Tibial artery (tissue), 4 donors: ENCODE results near the gene PRRC2B.

Source experiments
- DNase-seq, 2 donors: peaks; one replicate each; pipeline ENCODE4 v3.0.0-alpha.2; 2019
- H3K27ac ChIP-seq, 2 donors: fragments of 200-600 bp; sonication (generic) in 1 of 2; 1 replicate in 1 of 2; 2 replicates in 1 of 2; pipeline ENCODE4 v1.5.1; 2018 to 2019; ENCODE audit warnings: mild to moderate bottlenecking in 1 of 2
- H3K27me3 ChIP-seq, 2 donors: fragments of 200-600 bp; sonication (generic) in 1 of 2; one replicate each; pipeline versions ENCODE4 v1.5.1 to v1.6.0; 2016 to 2019
- H3K36me3 ChIP-seq, 3 donors: fragments of 200-600 bp; sonication (generic) in 2 of 3; one replicate each; pipeline ENCODE4 v1.5.1; 2016 to 2019; ENCODE audit warnings: mild to moderate bottlenecking in 2 of 3
- H3K4me1 ChIP-seq, 4 donors: fragments of 200-600 bp; sonication (generic) in 2 of 4; 1 replicate in 3 of 4; 2 replicates in 1 of 4; pipeline ENCODE4 v1.5.1; 2016 to 2019
- H3K4me3 ChIP-seq, 2 donors: fragments of 200-600 bp; sonication (generic) in 1 of 2; 1 replicate in 1 of 2; 2 replicates in 1 of 2; pipeline ENCODE4 v1.5.1; 2018 to 2019; ENCODE audit warnings: mild to moderate bottlenecking in 2 of 2
- H3K9me3 ChIP-seq, 3 donors: fragments of 200-600 bp; sonication (generic) in 1 of 3; one replicate each; pipeline ENCODE4 v1.5.1; 2016 to 2019
- intact Hi-C: fragments of 100-400 bp; cut with DNase I; formaldehyde crosslinking; loops from one replicate; pipeline ENCODE4 v1.15.0; 2023; ENCODE audit warnings: low total_unique reads
- TF ChIP-seq, protein P1 (sequence below), 2 experiments: fragments of 200-600 bp in 1 of 2; fragments of 450-650 bp in 1 of 2; IDR thresholded peaks; one replicate each; pipeline ENCODE4 v1.5.1; 2017 to 2019; ENCODE audit warnings: antibody characterized with exemption in 2 of 2, mild to moderate bottlenecking in 1 of 2, moderate library complexity in 1 of 2

Gene PRRC2B

DNA sequence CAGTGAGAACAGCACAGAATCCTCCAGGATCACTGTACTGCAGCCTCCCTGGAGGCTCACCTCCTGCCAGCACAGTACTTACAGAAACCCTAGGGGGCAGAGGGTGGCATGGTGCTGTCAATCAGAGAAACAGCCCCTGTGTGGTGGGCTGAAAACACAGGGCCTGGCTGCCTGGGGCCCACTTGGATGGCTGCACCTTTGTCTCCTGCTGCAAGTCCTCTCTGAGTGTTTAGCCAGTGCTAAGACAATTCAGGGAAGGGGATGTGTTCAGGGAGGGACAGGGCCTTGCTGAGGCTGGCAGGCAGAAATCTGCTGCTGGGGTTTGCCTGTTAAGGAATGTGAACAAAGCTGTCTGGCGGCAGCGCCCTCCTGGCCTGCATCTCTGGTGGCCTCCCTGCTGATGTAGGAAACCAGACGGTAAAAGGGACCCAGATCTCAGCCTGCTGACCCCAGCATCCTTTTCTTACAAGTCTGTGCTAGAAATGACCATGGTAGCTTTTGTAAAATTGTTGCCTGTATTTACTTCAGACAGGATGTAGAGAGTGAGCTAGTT lies 39.5 kb downstream of the PRRC2B start:
- peak in 1 of 2 donors; percentile 50 for DNase-seq

DNA sequence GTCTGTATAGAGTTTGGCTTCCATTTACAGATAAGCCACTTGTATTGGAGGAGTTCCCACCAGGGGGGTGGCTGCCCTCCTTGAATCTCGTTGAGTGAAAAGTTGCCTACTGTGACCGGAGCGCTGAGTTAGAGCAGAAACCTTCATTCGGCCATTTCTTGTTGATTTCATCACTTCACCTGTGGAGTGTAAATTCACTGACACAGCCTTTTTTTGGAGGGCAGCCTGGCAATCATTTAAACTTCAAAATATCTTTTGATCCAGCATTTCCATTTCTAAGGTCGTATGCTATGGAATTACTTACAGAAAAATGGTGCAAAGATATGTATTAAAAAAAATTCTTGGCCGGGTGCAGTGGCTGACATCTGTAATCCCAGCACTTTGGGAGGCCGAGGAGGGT lies 40.8 kb downstream of the PRRC2B start:
- Histone ChIP-seq H3K36me3 (peaks cover 20 to 75% (median 49%) of the 10 kb centered on the region in 3 donors), H3K27me3 (no peaks in the 10 kb centered on the region), H3K4me3 (no peak overlapping the region), H3K9me3 (no peaks in the 10 kb centered on the region), H3K27ac (no peak overlapping the region), H3K4me1 (peaks cover 0 to 64% (median 47%) of the 10 kb centered on the region in 4 donors)
- TF ChIP-seq, protein P1, sequence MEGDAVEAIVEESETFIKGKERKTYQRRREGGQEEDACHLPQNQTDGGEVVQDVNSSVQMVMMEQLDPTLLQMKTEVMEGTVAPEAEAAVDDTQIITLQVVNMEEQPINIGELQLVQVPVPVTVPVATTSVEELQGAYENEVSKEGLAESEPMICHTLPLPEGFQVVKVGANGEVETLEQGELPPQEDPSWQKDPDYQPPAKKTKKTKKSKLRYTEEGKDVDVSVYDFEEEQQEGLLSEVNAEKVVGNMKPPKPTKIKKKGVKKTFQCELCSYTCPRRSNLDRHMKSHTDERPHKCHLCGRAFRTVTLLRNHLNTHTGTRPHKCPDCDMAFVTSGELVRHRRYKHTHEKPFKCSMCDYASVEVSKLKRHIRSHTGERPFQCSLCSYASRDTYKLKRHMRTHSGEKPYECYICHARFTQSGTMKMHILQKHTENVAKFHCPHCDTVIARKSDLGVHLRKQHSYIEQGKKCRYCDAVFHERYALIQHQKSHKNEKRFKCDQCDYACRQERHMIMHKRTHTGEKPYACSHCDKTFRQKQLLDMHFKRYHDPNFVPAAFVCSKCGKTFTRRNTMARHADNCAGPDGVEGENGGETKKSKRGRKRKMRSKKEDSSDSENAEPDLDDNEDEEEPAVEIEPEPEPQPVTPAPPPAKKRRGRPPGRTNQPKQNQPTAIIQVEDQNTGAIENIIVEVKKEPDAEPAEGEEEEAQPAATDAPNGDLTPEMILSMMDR (IDR thresholded peaks at IDR 0.05) = no peak
- intact Hi-C loops = loop anchor here (5.0 kb wide), 1 partner anchor 47 kb away; no protein-coding TSS in a partner anchor
- no peak for DNase-seq

More for the DNA sequence above, 39.5 kb downstream of the PRRC2B start:
- intact Hi-C loops = no loop called here
- no peak overlapping the region for H3K4me3 ChIP-seq
- no peaks in the 10 kb centered on the region for H3K27me3 ChIP-seq
- peaks cover 12 to 62% (median 36%) of the 10 kb centered on the region in 3 donors for H3K36me3 ChIP-seq
- no peaks in the 10 kb centered on the region for H3K9me3 ChIP-seq
- TF ChIP-seq, protein P1 (IDR thresholded peaks at IDR 0.05) = no peak
- H3K4me1 ChIP-seq = peaks cover 0 to 77% (median 51%) of the 10 kb centered on the region in 4 donors
- peak overlapping the region in 1 of 2 donors; percentile 51 for H3K27ac ChIP-seq

DNA sequence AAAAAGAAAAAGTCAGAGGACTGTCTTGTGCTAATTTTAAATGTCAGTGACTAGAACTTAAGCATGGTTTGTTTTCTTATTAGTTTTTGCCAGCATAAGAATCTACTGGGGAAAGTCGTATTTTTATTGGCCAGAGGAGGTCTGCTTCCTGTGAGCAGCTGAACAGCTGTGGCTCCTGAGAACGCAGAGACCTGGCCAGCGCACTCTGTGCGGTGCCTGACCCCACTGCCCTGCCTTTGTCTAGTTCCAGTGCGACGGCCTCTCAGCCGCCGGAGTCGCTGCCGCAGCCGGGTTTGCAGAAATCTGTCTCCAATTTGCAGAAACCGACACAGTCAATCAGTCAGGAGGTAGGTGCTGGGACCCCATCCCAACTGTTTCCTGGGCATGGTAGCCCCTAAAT lies 42.5 kb downstream of the PRRC2B start:
- peak in 1 of 2 donors; percentile 78 for DNase-seq
- intact Hi-C loops = loop anchor here (5.0 kb wide), 1 partner anchor 49 kb away; no protein-coding TSS in a partner anchor
- peaks cover 26 to 91% (median 63%) of the 10 kb centered on the region in 3 donors for H3K36me3 ChIP-seq

DNA sequence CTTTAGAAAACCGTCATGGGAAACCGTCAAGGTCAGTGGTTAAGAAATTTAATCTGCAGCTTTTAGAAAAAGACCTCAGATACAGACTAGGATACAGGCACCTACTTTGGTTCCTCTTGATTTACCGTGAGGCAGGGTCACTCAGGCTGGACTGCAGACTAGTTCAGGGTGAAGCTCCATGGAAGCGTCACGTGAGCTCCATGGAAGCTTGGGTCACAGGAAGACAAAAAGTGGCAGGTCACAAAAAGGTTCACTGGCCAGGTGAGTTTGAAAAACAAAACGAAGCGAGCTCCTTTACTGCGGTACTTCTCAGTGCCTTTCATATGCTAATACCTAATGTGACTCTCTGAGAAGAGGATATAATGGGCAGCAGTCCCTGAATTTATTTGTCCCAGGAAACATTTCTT lies 43.0 kb downstream of the PRRC2B start:
- intact Hi-C loops = loop anchor here (5.0 kb wide), 1 partner anchor 50 kb away; no protein-coding TSS in a partner anchor
- DNase-seq = no peak
- Histone ChIP-seq H3K27ac (peak overlapping the region; percentile 56 to 68), H3K27me3 (no peaks in the 10 kb centered on the region), H3K4me1 (peaks cover 0 to 58% (median 45%) of the 10 kb centered on the region in 4 donors), H3K36me3 (peaks cover 30 to 91% (median 68%) of the 10 kb centered on the region in 3 donors), H3K9me3 (no peaks in the 10 kb centered on the region), H3K4me3 (no peak overlapping the region)
- TF ChIP-seq, protein P1 (IDR thresholded peaks at IDR 0.05) = no peak

More for the DNA sequence above, 42.5 kb downstream of the PRRC2B start:
- Histone ChIP-seq H3K27ac (peak overlapping the region; percentile 56 to 68), H3K4me1 (peaks cover 0 to 59% (median 45%) of the 10 kb centered on the region in 4 donors), H3K4me3 (no peak overlapping the region), H3K27me3 (no peaks in the 10 kb centered on the region), H3K9me3 (no peaks in the 10 kb centered on the region)
- TF ChIP-seq, protein P1 (IDR thresholded peaks at IDR 0.05) = no peak

DNA sequence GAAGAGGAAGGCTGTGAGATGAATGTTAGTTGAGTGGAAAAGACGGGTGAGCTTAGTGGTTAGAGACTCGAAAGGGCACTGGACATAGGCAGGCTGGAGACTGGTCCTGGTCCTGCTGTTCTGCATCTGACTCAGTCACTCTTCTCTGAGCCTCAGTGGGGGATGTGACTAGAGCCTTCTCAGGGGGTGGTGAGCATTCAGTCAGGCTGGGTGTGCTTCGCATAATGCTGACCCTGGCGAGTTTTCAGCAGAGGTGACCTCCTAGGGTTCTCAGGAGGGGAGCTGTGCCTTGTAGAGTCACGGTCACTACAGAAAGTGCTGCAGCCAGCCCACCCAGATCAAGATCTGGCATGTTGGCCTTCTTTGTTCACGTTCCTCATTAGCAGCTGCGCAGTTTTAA lies 44.3 kb downstream of the PRRC2B start:
- H3K27ac ChIP-seq = peak overlapping the region in 1 of 2 donors; percentile 68
- peaks cover 34 to 91% (median 64%) of the 10 kb centered on the region in 3 donors for H3K36me3 ChIP-seq
- H3K9me3 ChIP-seq = no peaks in the 10 kb centered on the region
- peak in 1 of 2 donors; percentile 29 for DNase-seq
- H3K4me3 ChIP-seq = no peak overlapping the region
- TF ChIP-seq, protein P1 (IDR thresholded peaks at IDR 0.05) = no peak
- no peaks in the 10 kb centered on the region for H3K27me3 ChIP-seq
- intact Hi-C loops = loop anchor here (5.0 kb wide), 1 partner anchor 51 kb away; no protein-coding TSS in a partner anchor
- H3K4me1 ChIP-seq = peaks cover 0 to 45% (median 33%) of the 10 kb centered on the region in 4 donors
